Measurements from ENCODE around the gene PNPLA5. TPM values are rescaled to one million over a fixed set of nuclear protein-coding genes. Genes with fewer than 3 reads are reported as not detected.

The PNPLA5 gene
- total RNA-seq, 2 experiments from 2014 or later, result not detected

DNA sequence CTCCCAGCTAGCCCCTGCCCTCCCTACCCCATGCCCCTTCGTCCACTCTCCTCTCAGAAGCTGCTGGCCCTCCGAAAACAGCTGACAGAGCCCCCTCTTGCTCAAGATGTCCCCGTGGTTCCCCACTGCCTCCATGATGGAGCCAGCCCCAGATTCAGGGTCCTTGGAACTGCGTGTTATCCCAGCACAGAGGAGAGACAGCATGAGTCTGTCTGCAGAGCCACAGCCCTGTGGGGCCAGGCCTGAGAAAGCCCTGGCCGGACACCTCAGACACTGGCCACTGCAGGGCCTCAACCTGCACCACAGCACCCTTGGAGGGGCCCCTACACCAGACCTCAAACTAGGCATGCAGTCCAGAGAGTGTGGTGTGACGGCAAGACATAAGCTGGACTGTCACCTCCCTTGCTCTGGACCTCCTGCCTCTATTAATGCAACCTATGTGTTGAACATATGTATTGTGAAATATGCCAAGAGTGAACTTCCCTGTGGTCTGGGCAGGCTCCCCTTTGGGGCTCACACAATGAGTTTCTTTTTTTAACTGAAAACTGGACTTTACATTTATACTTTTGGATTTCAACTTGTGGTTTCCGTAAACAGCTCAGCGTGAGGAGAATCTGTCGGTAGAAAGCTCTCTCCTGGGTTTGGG lies 9.6 kb downstream of the PNPLA5 start:
- intact Hi-C loops (cut with DNase I, micrococcal nuclease), result loop anchor here in 1 of 2 experiments (10.0 kb wide), 1 partner anchor 743 kb away; no protein-coding TSS in a partner anchor
- Mint-ChIP-seq H3K27ac (no peak overlapping the region), H3K4me1 (ENCODE audit: low read depth) (no peaks in the 10 kb centered on the region), H3K27me3 (peaks cover 33% of the 10 kb centered on the region), H3K36me3 (ENCODE audit: low read depth) (no peaks in the 10 kb centered on the region), H3K9me3 (no peaks in the 10 kb centered on the region), H3K4me3 (no peak overlapping the region)
- CTCF ChIA-PET, result interaction anchor here (1.3 kb wide), 1 partner anchor 64 kb away, joined by 13 read pairs; no protein-coding TSS in a partner anchor
- peaks cover 3% of the 10 kb centered on the region for H3K4me1 ChIP-seq (ENCODE audit: insufficient read depth, low read length)
- no peak overlapping the region for H3K4me3 ChIP-seq (ENCODE audit: low read length)
- H3K9me3 ChIP-seq (ENCODE audit: control insufficient read depth in 1 of 2, insufficient read depth in 1 of 2, low read length in 2 of 2), result peaks cover 0 to 4% of the 10 kb centered on the region in 2 experiments
- no peak for DNase-seq
- no peak for ATAC-seq (ENCODE audit: poor library complexity)
- peaks cover 5 to 11% of the 10 kb centered on the region in 2 experiments for H3K27me3 ChIP-seq (ENCODE audit: control insufficient read depth in 1 of 2, insufficient read depth in 2 of 2, low read length in 2 of 2)
- POLR2A ChIA-PET, result no interaction called here
- TF ChIP-seq, protein P1, sequence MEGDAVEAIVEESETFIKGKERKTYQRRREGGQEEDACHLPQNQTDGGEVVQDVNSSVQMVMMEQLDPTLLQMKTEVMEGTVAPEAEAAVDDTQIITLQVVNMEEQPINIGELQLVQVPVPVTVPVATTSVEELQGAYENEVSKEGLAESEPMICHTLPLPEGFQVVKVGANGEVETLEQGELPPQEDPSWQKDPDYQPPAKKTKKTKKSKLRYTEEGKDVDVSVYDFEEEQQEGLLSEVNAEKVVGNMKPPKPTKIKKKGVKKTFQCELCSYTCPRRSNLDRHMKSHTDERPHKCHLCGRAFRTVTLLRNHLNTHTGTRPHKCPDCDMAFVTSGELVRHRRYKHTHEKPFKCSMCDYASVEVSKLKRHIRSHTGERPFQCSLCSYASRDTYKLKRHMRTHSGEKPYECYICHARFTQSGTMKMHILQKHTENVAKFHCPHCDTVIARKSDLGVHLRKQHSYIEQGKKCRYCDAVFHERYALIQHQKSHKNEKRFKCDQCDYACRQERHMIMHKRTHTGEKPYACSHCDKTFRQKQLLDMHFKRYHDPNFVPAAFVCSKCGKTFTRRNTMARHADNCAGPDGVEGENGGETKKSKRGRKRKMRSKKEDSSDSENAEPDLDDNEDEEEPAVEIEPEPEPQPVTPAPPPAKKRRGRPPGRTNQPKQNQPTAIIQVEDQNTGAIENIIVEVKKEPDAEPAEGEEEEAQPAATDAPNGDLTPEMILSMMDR (IDR thresholded peaks at IDR 0.05), result no peak
- H3K27ac ChIP-seq (ENCODE audit: low read depth in 1 of 2, low read length in 2 of 2), result no peak overlapping the region
- no peaks in the 10 kb centered on the region for H3K36me3 ChIP-seq (ENCODE audit: insufficient read depth, low read length)

DNA sequence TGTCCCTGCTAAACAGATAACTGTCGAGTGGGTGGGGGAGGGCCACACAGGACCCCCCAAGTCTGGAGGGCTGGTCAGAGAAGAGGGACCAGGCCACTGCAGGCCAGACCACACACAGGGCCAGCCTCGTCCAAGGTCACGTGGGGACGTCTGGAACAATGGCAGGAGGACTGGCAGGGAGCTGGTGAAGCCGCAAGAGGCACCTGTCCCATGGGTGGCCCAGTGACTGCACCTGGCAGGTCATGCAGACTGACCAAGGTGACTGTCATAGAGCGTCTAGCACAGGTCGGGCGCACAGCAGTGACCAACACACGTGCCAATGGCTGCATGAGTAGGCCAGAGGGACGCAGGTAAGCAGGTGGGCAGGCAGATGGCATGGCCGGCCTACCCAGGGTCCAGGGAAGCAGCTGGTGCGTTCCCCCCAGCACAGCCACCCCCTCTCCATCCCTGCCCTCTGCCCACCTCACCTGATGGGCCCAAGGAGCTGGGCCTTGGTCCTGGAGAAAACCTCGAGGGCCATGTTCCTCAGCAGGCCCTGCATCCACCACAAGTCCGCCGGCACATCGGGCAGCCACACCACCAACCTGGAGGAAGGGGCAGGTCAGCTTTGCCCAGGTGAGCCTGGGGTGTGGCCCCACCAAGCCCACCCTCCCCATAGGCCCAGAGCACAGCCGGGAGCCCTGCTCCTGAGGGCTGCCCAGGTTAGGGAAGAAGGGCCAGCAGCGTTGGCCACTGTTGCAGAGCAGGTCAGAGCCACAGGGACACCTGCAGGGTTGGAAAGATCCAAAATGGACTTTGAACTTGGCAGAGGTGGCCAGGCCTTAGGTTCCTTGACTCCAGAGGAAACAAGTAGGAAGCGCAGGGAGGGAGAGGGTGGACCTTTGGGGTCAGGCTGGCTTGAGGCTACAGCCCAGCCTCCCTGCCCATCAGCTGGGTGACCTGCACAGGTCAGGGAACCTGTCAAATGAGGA lies 10.4 kb downstream of the PNPLA5 start:
- no peak overlapping the region for H3K4me3 ChIP-seq (ENCODE audit: low read length)
- no peak for DNase-seq
- TF ChIP-seq, protein P1 (IDR thresholded peaks at IDR 0.05), result no peak
- H3K27me3 Mint-ChIP-seq, result peaks cover 32% of the 10 kb centered on the region
- intact Hi-C loops (cut with DNase I, micrococcal nuclease), result loop anchor here in 1 of 2 experiments (10.0 kb wide), 1 partner anchor 743 kb away; no protein-coding TSS in a partner anchor
- no peak overlapping the region for H3K4me3 Mint-ChIP-seq
- H3K27ac Mint-ChIP-seq, result no peak overlapping the region
- POLR2A ChIA-PET, result no interaction called here
- no peaks in the 10 kb centered on the region for H3K4me1 Mint-ChIP-seq (ENCODE audit: low read depth)
- H3K36me3 ChIP-seq (ENCODE audit: insufficient read depth, low read length), result no peaks in the 10 kb centered on the region
- peaks cover 3 to 15% of the 10 kb centered on the region in 2 experiments for H3K27me3 ChIP-seq (ENCODE audit: control insufficient read depth in 1 of 2, insufficient read depth in 2 of 2, low read length in 2 of 2)
- no peak for ATAC-seq (ENCODE audit: poor library complexity)
- CTCF ChIA-PET, result no interaction called here
- H3K4me1 ChIP-seq (ENCODE audit: insufficient read depth, low read length), result peaks cover 3% of the 10 kb centered on the region
- H3K9me3 Mint-ChIP-seq, result no peaks in the 10 kb centered on the region
- no peak overlapping the region for H3K27ac ChIP-seq (ENCODE audit: low read depth in 1 of 2, low read length in 2 of 2)
- peaks cover 0 to 4% of the 10 kb centered on the region in 2 experiments for H3K9me3 ChIP-seq (ENCODE audit: control insufficient read depth in 1 of 2, insufficient read depth in 1 of 2, low read length in 2 of 2)
- H3K36me3 Mint-ChIP-seq (ENCODE audit: low read depth), result no peaks in the 10 kb centered on the region

DNA sequence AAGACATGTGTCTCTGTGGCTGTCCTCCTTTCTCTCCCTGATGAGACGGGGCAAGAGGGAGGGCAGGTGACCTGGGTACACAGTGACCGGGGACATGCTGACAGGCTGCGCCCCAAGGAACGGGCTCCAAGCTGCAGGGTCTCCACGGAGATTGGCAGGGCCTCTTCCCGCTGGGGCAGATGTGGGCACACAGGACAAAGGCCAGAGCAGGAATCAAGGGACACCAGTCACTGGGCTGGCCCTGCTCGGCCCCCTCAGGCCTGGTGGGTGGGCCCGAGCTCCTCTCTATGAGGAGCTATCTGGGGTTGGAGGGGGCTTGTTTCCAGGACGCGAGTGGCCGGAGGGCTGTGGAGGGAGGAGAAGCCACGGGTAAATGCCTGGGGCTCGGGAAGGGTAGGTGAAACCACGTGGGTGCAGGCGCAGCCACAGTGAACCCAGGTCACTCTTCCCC lies 11.2 kb downstream of the PNPLA5 start:
- Mint-ChIP-seq H3K4me3 (no peak overlapping the region), H3K9me3 (no peaks in the 10 kb centered on the region), H3K36me3 (ENCODE audit: low read depth) (no peaks in the 10 kb centered on the region), H3K27me3 (peaks cover 38% of the 10 kb centered on the region), H3K4me1 (ENCODE audit: low read depth) (no peaks in the 10 kb centered on the region), H3K27ac (no peak overlapping the region)
- Histone ChIP-seq H3K36me3 (ENCODE audit: insufficient read depth, low read length) (no peaks in the 10 kb centered on the region), H3K27me3 (ENCODE audit: control insufficient read depth in 1 of 2, insufficient read depth in 2 of 2, low read length in 2 of 2) (peaks cover 3 to 15% of the 10 kb centered on the region in 2 experiments), H3K27ac (ENCODE audit: low read depth in 1 of 2, low read length in 2 of 2) (no peak overlapping the region), H3K9me3 (ENCODE audit: control insufficient read depth in 1 of 2, insufficient read depth in 1 of 2, low read length in 2 of 2) (peaks cover 0 to 4% of the 10 kb centered on the region in 2 experiments), H3K4me1 (ENCODE audit: insufficient read depth, low read length) (peaks cover 3% of the 10 kb centered on the region), H3K4me3 (ENCODE audit: low read length) (no peak overlapping the region)
- DNase-seq, result no peak
- POLR2A ChIA-PET, result no interaction called here
- intact Hi-C loops (cut with DNase I, micrococcal nuclease), result loop anchor here in 1 of 2 experiments (10.0 kb wide), 1 partner anchor 744 kb away; no protein-coding TSS in a partner anchor
- CTCF ChIA-PET, result no interaction called here
- TF ChIP-seq, protein P1 (IDR thresholded peaks at IDR 0.05), result no peak
- ATAC-seq (ENCODE audit: poor library complexity), result no peak
